Prostate gland (tissue), 2 donors: ENCODE data around the gene FGF7.

ENCODE experiments used
- POLR2AphosphoS5 ChIP-seq: sonication (generic); formaldehyde crosslinking; IDR thresholded peaks from one replicate; pipeline ENCODE4 v1.6.1; 2017; ENCODE audit warnings: antibody characterized with exemption
- TF ChIP-seq, protein P1 (sequence below), 4 experiments: fragments of 200-600 bp in 2 of 4; fragments of 450-650 bp in 2 of 4; sonication (generic) in 2 of 4; IDR thresholded peaks; 1 replicate in 3 of 4; 2 replicates in 1 of 4; pipeline ENCODE4 v1.5.1; 2016 to 2019; ENCODE audit warnings: antibody characterized with exemption in 4 of 4, mild to moderate bottlenecking in 2 of 4, moderate library complexity in 2 of 4

- no peak for TF ChIP-seq POLR2AphosphoS5
- TF ChIP-seq, protein P1, sequence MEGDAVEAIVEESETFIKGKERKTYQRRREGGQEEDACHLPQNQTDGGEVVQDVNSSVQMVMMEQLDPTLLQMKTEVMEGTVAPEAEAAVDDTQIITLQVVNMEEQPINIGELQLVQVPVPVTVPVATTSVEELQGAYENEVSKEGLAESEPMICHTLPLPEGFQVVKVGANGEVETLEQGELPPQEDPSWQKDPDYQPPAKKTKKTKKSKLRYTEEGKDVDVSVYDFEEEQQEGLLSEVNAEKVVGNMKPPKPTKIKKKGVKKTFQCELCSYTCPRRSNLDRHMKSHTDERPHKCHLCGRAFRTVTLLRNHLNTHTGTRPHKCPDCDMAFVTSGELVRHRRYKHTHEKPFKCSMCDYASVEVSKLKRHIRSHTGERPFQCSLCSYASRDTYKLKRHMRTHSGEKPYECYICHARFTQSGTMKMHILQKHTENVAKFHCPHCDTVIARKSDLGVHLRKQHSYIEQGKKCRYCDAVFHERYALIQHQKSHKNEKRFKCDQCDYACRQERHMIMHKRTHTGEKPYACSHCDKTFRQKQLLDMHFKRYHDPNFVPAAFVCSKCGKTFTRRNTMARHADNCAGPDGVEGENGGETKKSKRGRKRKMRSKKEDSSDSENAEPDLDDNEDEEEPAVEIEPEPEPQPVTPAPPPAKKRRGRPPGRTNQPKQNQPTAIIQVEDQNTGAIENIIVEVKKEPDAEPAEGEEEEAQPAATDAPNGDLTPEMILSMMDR (IDR thresholded peaks at IDR 0.05) = no peak
Observed at GRCh38 chr15:49382394-49382793, 40.6 kb upstream of the FGF7 start.
